HCT116 (cell line): ENCODE data around the gene LINGO3. TPM values are rescaled to one million over a fixed set of nuclear protein-coding genes. Genes with fewer than 3 reads are reported as not detected.

ENCODE experiments used
- ATAC-seq: fragments of 200-7000 bp; cut with Tn5 transposase; 2 replicates; pipeline ENCODE4 v1.9.1; 2020; ENCODE audit warnings: mild to moderate bottlenecking, moderate library complexity
- BruUV-seq: library from RNA; stranded (reverse); fragments of 400-500 nt; replicated peaks from 2 replicates; lab custom pipeline; 2021; lab: Mats Ljungman, UMichigan
- CTCF ChIA-PET: fragments of 300-600 bp; sonication (Branson Sonifier 250); formaldehyde crosslinking; loops from one replicate; lab custom pipeline; 2021; ENCODE audit warnings: antibody characterized with exemption; lab: Charles Lee
- POLR2A ChIA-PET: fragments of 300-600, 350-600 bp; sonication (Branson Sonifier 250); formaldehyde crosslinking; loops from one replicate; lab custom pipeline; 2021; ENCODE audit warnings: antibody characterized with exemption; lab: Charles Lee
- RAD21 ChIA-PET, 2 experiments: fragments of 300-600 bp; sonication (Branson Sonifier 250); formaldehyde crosslinking; loops; one replicate each; lab custom pipeline; 2023; ENCODE audit warnings: low total read pairs in 2 of 2; ENCODE audit not compliant: uncharacterized antibody in 2 of 2, unreplicated experiment in 2 of 2, low non-redundant PET in 1 of 2; lab: Charles Lee
- DNase-seq: peaks from one replicate; pipeline ENCODE4 v3.0.0-alpha.2; 2010; ENCODE audit warnings: low read depth, low spot score
- H2AFZ ChIP-seq: fragments of 200-600 bp; shearing (Covaris generic), sonication (generic); 2 replicates; pipeline ENCODE4 v1.6.1; 2017; ENCODE audit warnings: low read depth, mixed run types, mixed read lengths, antibody characterized with exemption, low read length; ENCODE audit not compliant: poor library complexity, severe bottlenecking
- H3K27ac ChIP-seq: 2 replicates; pipeline ENCODE4 v1.5.1; 2012; ENCODE audit warnings: low read depth, low read length
- H3K27me3 ChIP-seq: fragments of 200-600 bp; sonication (generic); 2 replicates; pipeline ENCODE4 v1.6.1; 2016; ENCODE audit warnings: mixed run types, low read length, mixed read lengths; ENCODE audit not compliant: insufficient read depth
- H3K36me3 ChIP-seq, 2 experiments: fragments of 200-500 bp in 1 of 2; fragments of 200-600 bp in 1 of 2; sonication (Bioruptor generic) in 1 of 2; sonication (generic) in 1 of 2; 2 replicates each; pipeline versions ENCODE4 v1.5.1 to v1.6.1; 2014 to 2016; ENCODE audit warnings: low read length in 2 of 2, inconsistent platforms in 1 of 2, mixed read lengths in 1 of 2, mixed run types in 1 of 2; ENCODE audit not compliant: insufficient read depth in 2 of 2, control insufficient read depth in 1 of 2
- H3K4me1 ChIP-seq, 2 experiments: fragments of 200-600 bp in 1 of 2; sonication (generic) in 1 of 2; 2 replicates each; pipeline versions ENCODE4 v1.5.1 to v1.6.1; 2012 to 2017; ENCODE audit warnings: low read length in 2 of 2, inconsistent platforms in 1 of 2, mild to moderate bottlenecking in 1 of 2, mixed read lengths in 1 of 2, mixed run types in 1 of 2, moderate library complexity in 1 of 2; ENCODE audit not compliant: insufficient read depth in 2 of 2, control insufficient read depth in 1 of 2
- H3K4me2 ChIP-seq: fragments of 200-600 bp; sonication (generic); 2 replicates; pipeline ENCODE4 v1.6.1; 2017; ENCODE audit warnings: mixed run types, low read length, mixed read lengths
- H3K4me3 ChIP-seq, 2 experiments: fragments of 200-600 bp in 1 of 2; sonication (generic) in 1 of 2; replicated peaks in 1 of 2; 2 replicates each; pipeline ENCODE4 v1.5.1; 2011 to 2016; ENCODE audit warnings: low read length in 2 of 2, control low read depth in 1 of 2, low read depth in 1 of 2, mild to moderate bottlenecking in 1 of 2, mixed read lengths in 1 of 2, mixed run types in 1 of 2
- H3K79me2 ChIP-seq: fragments of 200-600 bp; sonication (generic); 2 replicates; pipeline ENCODE4 v1.6.1; 2017; ENCODE audit warnings: mild to moderate bottlenecking, mixed run types, low read length, moderate library complexity, mixed read lengths; ENCODE audit not compliant: insufficient read depth
- H3K9ac ChIP-seq: fragments of 200-600 bp; sonication (generic); 2 replicates; pipeline ENCODE4 v1.6.1; 2016; ENCODE audit warnings: low read length, mixed read lengths
- H3K9me2 ChIP-seq: fragments of 200-600 bp; sonication (generic), shearing (Covaris generic); 2 replicates; pipeline ENCODE4 v1.6.1; 2017; ENCODE audit warnings: mixed run types, mild to moderate bottlenecking, moderate library complexity; ENCODE audit not compliant: insufficient read depth
- H3K9me3 ChIP-seq, 2 experiments: fragments of 200-500 bp in 1 of 2; fragments of 200-600 bp in 1 of 2; sonication (Bioruptor generic) in 1 of 2; sonication (generic) in 1 of 2; 2 replicates each; pipeline ENCODE4 v1.6.1; 2014 to 2017; ENCODE audit warnings: low read length in 2 of 2, mixed read lengths in 2 of 2, inconsistent platforms in 1 of 2, low read depth in 1 of 2, mild to moderate bottlenecking in 1 of 2, mixed run types in 1 of 2, moderate library complexity in 1 of 2; ENCODE audit not compliant: control insufficient read depth in 1 of 2, insufficient read depth in 1 of 2
- H4K20me1 ChIP-seq: fragments of 200-600 bp; sonication (generic), shearing (Covaris generic); 2 replicates; pipeline ENCODE4 v1.6.1; 2017; ENCODE audit warnings: mixed run types, mild to moderate bottlenecking, moderate library complexity; ENCODE audit not compliant: insufficient read depth
- CBX3 ChIP-seq: IDR thresholded peaks from 2 replicates; pipeline ENCODE4 v1.6.1; 2012; ENCODE audit warnings: low read depth
- CEBPB ChIP-seq: IDR thresholded peaks from 2 replicates; pipeline ENCODE4 v1.6.1; 2012; ENCODE audit warnings: low read depth
- EGR1 ChIP-seq: IDR thresholded peaks from 2 replicates; pipeline ENCODE4 v1.6.1; 2012; ENCODE audit warnings: low read depth
- EZH2 ChIP-seq: fragments of 200-600 bp; sonication (generic); IDR thresholded peaks from 2 replicates; pipeline ENCODE4 v1.6.1; 2017; ENCODE audit warnings: antibody characterized with exemption, mixed run types
- FOSL1 ChIP-seq: IDR thresholded peaks from 2 replicates; pipeline ENCODE4 v1.6.1; 2012; ENCODE audit warnings: low read depth
- JUND ChIP-seq: IDR thresholded peaks from 2 replicates; pipeline ENCODE4 v1.6.1; 2012
- POLR2AphosphoS5 ChIP-seq: IDR thresholded peaks from 2 replicates; pipeline ENCODE4 v1.6.1; 2011; ENCODE audit warnings: mild to moderate bottlenecking, low read depth, low read length, moderate library complexity
- SIN3A ChIP-seq: IDR thresholded peaks from 2 replicates; pipeline ENCODE4 v1.6.1; 2012; ENCODE audit warnings: low read depth
- YY1 ChIP-seq: IDR thresholded peaks from 2 replicates; pipeline ENCODE4 v1.6.1; 2011; ENCODE audit warnings: low read length, low read depth, moderate library complexity, mild to moderate bottlenecking; ENCODE audit not compliant: insufficient replicate concordance; ENCODE audit errors: extremely low read depth
- ZFX ChIP-seq: fragments of 450-650 bp; IDR thresholded peaks from 2 replicates; pipeline ENCODE4 v1.6.1; 2017
- ZNF274 ChIP-seq: fragments of 200-500 bp; sonication (Bioruptor generic); IDR thresholded peaks from 2 replicates; pipeline ENCODE4 v1.6.1; 2014; ENCODE audit warnings: mild to moderate bottlenecking, low read depth, low read length, inconsistent platforms
- intact Hi-C: fragments of 100-400 bp; cut with micrococcal nuclease; formaldehyde crosslinking; loops from 2 replicates; pipeline ENCODE4 v1.10.0; 2022
- total RNA-seq: library from RNA; stranded (reverse); gene quantifications from one replicate; pipeline ENCODE4 v1.2.1, GENCODE V29; 2021; ENCODE audit not compliant: unreplicated experiment
- TF ChIP-seq, protein P1 (sequence below): IDR thresholded peaks from 2 replicates; pipeline ENCODE4 v1.6.1; 2012
- TF ChIP-seq, protein P2 (sequence below), 3 experiments: fragments of 200-600 bp in 1 of 3; sonication (generic) in 1 of 3; IDR thresholded peaks in 2 of 3; conservative IDR thresholded peaks in 1 of 3; 2 replicates each; pipeline ENCODE4 v1.5.1; 2012 to 2017; ENCODE audit warnings: low read depth in 2 of 3, low read length in 2 of 3, antibody characterized with exemption in 1 of 3, borderline replicate concordance in 1 of 3, control low read depth in 1 of 3, mild to moderate bottlenecking in 1 of 3, mixed read lengths in 1 of 3, mixed run types in 1 of 3, moderate library complexity in 1 of 3; ENCODE audit not compliant: insufficient read depth in 1 of 3
- TF ChIP-seq, protein P3 (sequence below): IDR thresholded peaks from 2 replicates; pipeline ENCODE4 v1.6.1; 2012
- TF ChIP-seq, protein P4 (sequence below): IDR thresholded peaks from 2 replicates; pipeline ENCODE4 v1.6.1; 2011; ENCODE audit warnings: mild to moderate bottlenecking, low read length, moderate library complexity; ENCODE audit not compliant: insufficient replicate concordance; ENCODE audit errors: extremely low read depth

The LINGO3 gene
- total RNA-seq, 1 experiment from 2014 or later, result not detected

DNA sequence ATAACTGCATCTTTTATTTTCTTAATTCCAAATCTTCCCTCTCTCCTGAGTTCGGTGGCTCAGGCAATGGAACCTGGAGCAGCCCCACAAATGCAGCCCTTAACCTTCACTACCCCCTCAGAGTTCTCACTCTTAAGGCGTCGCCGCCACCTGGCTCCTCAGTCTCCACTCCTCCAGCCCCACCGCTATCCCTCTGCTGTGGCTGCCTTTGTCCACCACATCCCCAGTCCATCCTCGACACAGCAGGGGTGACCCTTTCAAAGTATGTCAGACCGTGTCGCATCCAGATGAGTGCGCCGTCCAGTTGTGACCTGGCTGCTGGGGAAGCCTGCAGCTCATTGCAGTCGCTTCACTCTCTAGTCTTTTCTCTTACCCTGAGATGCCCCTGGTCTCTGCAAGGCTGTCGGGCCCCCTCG, 21.6 kb upstream of the LINGO3 start (continued):
- TF ChIP-seq POLR2AphosphoS5 (no peak), EGR1 (no peak)

DNA sequence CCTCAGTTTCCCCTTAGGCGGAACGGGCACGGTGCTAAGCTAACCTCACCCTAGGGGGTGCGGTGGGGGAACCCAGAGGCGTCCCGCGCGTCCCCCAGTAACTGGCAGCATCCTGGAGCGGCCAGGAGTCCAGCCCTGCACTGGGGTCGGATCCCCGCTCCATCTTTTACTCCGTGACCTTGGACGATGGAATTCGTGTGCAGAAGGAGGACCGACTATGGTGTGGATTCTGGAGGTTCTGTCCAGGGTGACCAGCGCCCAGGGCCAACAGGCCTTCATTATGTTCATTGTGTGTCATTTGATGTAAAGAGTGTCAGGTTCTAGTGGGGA, 21.2 kb upstream of the LINGO3 start:
- POLR2A ChIA-PET, result no interaction called here
- peak overlapping the region; percentile 98 for H3K27ac ChIP-seq
- TF ChIP-seq POLR2AphosphoS5 (no peak), ZFX (no peak), JUND (no peak), SIN3A (no peak), CBX3 (no peak), EGR1 (no peak), ZNF274 (no peak), FOSL1 (no peak), EZH2 (no peak), YY1 (no peak), CEBPB (no peak)
- TF ChIP-seq, protein P1, sequence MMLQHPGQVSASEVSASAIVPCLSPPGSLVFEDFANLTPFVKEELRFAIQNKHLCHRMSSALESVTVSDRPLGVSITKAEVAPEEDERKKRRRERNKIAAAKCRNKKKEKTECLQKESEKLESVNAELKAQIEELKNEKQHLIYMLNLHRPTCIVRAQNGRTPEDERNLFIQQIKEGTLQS, result no peak
- TF ChIP-seq, protein P2, sequence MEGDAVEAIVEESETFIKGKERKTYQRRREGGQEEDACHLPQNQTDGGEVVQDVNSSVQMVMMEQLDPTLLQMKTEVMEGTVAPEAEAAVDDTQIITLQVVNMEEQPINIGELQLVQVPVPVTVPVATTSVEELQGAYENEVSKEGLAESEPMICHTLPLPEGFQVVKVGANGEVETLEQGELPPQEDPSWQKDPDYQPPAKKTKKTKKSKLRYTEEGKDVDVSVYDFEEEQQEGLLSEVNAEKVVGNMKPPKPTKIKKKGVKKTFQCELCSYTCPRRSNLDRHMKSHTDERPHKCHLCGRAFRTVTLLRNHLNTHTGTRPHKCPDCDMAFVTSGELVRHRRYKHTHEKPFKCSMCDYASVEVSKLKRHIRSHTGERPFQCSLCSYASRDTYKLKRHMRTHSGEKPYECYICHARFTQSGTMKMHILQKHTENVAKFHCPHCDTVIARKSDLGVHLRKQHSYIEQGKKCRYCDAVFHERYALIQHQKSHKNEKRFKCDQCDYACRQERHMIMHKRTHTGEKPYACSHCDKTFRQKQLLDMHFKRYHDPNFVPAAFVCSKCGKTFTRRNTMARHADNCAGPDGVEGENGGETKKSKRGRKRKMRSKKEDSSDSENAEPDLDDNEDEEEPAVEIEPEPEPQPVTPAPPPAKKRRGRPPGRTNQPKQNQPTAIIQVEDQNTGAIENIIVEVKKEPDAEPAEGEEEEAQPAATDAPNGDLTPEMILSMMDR (IDR thresholded peaks at IDR 0.05 in 2 of 3, conservative IDR thresholded peaks at IDR 0.05 in 1 of 3; ENCODE audit: borderline replicate concordance in 1 of 3, insufficient read depth in 1 of 3, low read depth in 2 of 3, low read length in 2 of 3), result no peak
- TF ChIP-seq, protein P3, sequence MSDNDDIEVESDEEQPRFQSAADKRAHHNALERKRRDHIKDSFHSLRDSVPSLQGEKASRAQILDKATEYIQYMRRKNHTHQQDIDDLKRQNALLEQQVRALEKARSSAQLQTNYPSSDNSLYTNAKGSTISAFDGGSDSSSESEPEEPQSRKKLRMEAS, result no peak
- TF ChIP-seq, protein P4, sequence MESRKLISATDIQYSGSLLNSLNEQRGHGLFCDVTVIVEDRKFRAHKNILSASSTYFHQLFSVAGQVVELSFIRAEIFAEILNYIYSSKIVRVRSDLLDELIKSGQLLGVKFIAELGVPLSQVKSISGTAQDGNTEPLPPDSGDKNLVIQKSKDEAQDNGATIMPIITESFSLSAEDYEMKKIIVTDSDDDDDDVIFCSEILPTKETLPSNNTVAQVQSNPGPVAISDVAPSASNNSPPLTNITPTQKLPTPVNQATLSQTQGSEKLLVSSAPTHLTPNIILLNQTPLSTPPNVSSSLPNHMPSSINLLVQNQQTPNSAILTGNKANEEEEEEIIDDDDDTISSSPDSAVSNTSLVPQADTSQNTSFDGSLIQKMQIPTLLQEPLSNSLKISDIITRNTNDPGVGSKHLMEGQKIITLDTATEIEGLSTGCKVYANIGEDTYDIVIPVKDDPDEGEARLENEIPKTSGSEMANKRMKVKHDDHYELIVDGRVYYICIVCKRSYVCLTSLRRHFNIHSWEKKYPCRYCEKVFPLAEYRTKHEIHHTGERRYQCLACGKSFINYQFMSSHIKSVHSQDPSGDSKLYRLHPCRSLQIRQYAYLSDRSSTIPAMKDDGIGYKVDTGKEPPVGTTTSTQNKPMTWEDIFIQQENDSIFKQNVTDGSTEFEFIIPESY, result no peak

More for the DNA sequence above, 21.2 kb upstream of the LINGO3 start:
- BruUV-seq, result no TSS peak
- no peaks in the 10 kb centered on the region for H3K9me3 ChIP-seq
- H4K20me1 ChIP-seq, result no peaks in the 10 kb centered on the region
- no peaks in the 10 kb centered on the region for H3K9me2 ChIP-seq
- peaks cover 19 to 28% of the 10 kb centered on the region in 2 experiments for H3K4me1 ChIP-seq
- peak overlapping the region; percentile 96 for H3K9ac ChIP-seq
- CTCF ChIA-PET, result no interaction called here
- no peak for ATAC-seq
- peak overlapping the region; percentile 87 for H3K4me2 ChIP-seq
- RAD21 ChIA-PET, result interaction anchor here in 1 of 2 experiments (1.3 kb wide), 1 partner anchor 56 kb away, joined by 4 read pairs; no protein-coding TSS in a partner anchor
- DNase-seq, result no peak
- peak overlapping the region; percentile 96 for H3K4me3 ChIP-seq
- H2AFZ ChIP-seq, result no peak overlapping the region
- intact Hi-C loops, result loop anchor here (5.0 kb wide), 1 partner anchor 63 kb away; no protein-coding TSS in a partner anchor
- peaks cover 86% of the 10 kb centered on the region for H3K79me2 ChIP-seq
- H3K27me3 ChIP-seq, result no peaks in the 10 kb centered on the region
- H3K36me3 ChIP-seq, result peaks cover 5 to 6% of the 10 kb centered on the region in 2 experiments; a peak in 2 of 4 replicates
